ENCODE data around the gene RGS9.

RGS9 gene

DNA sequence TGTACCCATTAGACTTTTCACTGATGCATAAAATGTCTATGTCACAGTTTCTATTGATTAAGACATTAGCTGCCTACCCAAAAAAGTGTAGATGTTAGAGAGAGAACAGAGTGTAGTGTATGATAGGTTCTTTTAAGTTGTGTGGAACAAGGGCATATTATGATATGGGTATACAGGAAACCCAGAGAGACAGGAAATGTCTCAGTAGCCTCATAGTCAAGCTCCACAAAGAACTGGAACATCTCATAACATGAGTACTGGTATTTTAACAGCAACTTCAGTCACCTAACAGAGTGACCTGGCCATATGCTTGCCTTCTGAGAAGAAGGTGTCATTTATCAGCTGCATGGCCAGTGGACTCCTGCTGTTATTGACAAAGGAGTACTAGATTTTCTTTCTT is 128.1 kb downstream of the RGS9 start:
- no peak for DNase-seq

DNA sequence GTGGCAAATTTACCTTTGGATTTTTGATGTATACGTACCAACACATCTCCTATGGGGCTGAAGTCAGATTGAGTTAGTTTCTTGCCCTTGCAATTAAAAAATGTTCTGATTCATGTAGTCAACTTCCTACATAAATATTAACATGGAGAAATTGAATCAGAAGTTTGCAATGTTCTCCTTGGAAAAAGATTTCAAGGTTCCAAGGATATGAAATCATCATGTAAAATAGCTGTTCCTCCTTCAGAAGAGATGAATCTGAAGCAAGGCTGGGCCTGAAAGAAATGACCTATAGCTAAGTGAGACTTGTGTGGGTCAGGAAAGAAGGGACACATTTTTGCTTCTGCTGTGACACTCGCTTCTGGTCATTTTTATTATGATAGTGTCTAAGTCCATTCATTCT is 131.7 kb downstream of the RGS9 start:
- DNase-seq, result no peak

DNA sequence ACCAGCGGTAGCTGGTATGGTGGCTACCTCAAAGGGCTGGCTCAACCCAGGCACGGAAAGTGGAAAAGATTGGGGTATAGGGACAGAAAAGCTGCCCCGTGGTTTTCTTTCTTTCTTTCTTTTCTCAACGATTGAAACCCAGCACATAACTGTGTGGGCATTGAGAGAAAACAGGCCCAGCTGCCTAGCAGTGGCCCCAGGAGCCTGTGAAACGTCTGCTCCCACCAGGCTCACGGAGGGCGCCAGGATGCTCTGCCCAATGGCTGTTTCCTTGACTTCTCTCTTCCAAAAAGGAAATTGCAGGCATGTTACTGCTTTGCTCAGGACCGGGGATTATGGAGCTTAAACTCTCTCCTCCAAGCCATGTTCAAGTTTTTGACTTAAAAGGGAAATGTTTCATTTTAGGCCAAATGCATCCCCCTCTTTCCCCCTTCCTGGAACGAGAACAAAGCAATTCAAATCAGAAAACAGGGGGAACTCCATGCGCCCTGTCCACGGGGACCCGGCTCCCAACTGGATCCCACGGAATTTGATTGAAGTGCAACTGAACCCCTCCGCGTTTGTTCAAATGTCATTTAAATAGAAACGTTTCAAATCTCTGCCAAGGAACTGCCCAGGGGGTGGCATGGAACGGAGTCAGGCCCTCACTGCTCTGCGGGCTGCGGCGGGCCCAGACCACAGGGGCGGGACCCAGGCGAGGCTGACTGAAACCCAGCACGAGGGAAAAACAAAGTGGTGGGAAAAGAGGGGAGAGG is 133.5 kb downstream of the RGS9 start:
- DNase-seq, result no peak

DNA sequence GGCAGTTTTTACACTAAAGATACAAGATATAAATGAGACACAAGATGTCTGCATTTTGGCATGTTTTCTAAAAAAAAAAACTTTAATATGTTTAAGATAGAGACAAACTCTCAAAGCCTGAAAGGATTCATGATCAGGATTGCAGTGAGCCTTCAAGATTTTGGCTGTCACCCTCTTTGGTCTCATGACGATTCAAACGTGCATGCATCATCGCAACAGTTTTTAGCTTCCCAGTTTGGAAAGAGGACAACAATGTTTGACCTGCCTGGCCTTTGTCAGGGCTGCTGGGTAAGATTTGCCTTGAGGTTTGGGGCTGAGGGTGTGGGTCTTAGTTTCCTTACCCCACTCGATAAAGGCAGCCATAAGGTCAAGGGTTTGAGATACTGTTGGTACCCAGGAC is 134.1 kb downstream of the RGS9 start:
- no peak for DNase-seq

Data from activated effector memory CD4-positive, alpha-beta T cell treated with Interleukin-2 at 50 U/mL for 16 hours (primary cell).